ENCODE data around the gene CMIP.

CMIP gene

GRCh38 chr16:81665588-81665987 is 221.0 kb downstream of the CMIP start:
- Histone ChIP-seq H3K36me3 (ENCODE audit: insufficient read depth, low read depth, low read length) (peaks cover 60% of the 10 kb centered on the region), H3K27me3 (ENCODE audit: insufficient read depth, low read length) (no peaks in the 10 kb centered on the region), H3K27ac (ENCODE audit: low read length) (no peak overlapping the region)

GRCh38 chr16:81666113-81666512 is 221.5 kb downstream of the CMIP start:
- Histone ChIP-seq H3K4me1 (ENCODE audit: insufficient read depth, low read length) (no peaks in the 10 kb centered on the region; the same call in 1 of the 2 replicates), H3K27ac (ENCODE audit: low read length) (no peak overlapping the region), H3K9me3 (ENCODE audit: insufficient read depth, low read depth, low read length) (no peaks in the 10 kb centered on the region), H3K27me3 (ENCODE audit: insufficient read depth, low read length) (no peaks in the 10 kb centered on the region), H3K9ac (ENCODE audit: low read depth, low read length) (no peak overlapping the region), H3K4me3 (ENCODE audit: low read length) (no peak overlapping the region), H3K36me3 (ENCODE audit: insufficient read depth, low read depth, low read length) (peaks cover 57% of the 10 kb centered on the region)

More at GRCh38 chr16:81665588-81665987, 221.0 kb downstream of the CMIP start:
- Histone ChIP-seq H3K4me3 (ENCODE audit: low read length) (no peak overlapping the region), H3K9ac (ENCODE audit: low read depth, low read length) (no peak overlapping the region), H3K9me3 (ENCODE audit: insufficient read depth, low read depth, low read length) (no peaks in the 10 kb centered on the region), H3K4me1 (ENCODE audit: insufficient read depth, low read length) (peaks cover 5% of the 10 kb centered on the region)

GRCh38 chr16:81668243-81669097 is 223.9 kb downstream of the CMIP start:
- H3K27ac ChIP-seq (ENCODE audit: low read length) = no peak overlapping the region
- no peaks in the 10 kb centered on the region for H3K27me3 ChIP-seq (ENCODE audit: insufficient read depth, low read length)

GRCh38 chr16:81669473-81670350 is 225.1 kb downstream of the CMIP start:
- H3K27ac ChIP-seq (ENCODE audit: low read length) = no peak overlapping the region
- H3K36me3 ChIP-seq (ENCODE audit: insufficient read depth, low read depth, low read length) = peaks cover 37% of the 10 kb centered on the region
- no peaks in the 10 kb centered on the region for H3K4me1 ChIP-seq (ENCODE audit: insufficient read depth, low read length)
- H3K9ac ChIP-seq (ENCODE audit: low read depth, low read length) = no peak overlapping the region
- no peaks in the 10 kb centered on the region for H3K9me3 ChIP-seq (ENCODE audit: insufficient read depth, low read depth, low read length)
- no peak overlapping the region for H3K4me3 ChIP-seq (ENCODE audit: low read length)
- no peaks in the 10 kb centered on the region for H3K27me3 ChIP-seq (ENCODE audit: insufficient read depth, low read length)

More at GRCh38 chr16:81668243-81669097, 223.9 kb downstream of the CMIP start:
- Histone ChIP-seq H3K9me3 (ENCODE audit: insufficient read depth, low read depth, low read length) (no peaks in the 10 kb centered on the region), H3K4me1 (ENCODE audit: insufficient read depth, low read length) (no peaks in the 10 kb centered on the region), H3K4me3 (ENCODE audit: low read length) (no peak overlapping the region), H3K36me3 (ENCODE audit: insufficient read depth, low read depth, low read length) (peaks cover 49% of the 10 kb centered on the region), H3K9ac (ENCODE audit: low read depth, low read length) (no peak overlapping the region)

- H3K4me1 ChIP-seq (ENCODE audit: insufficient read depth, low read length) = peaks cover 4% of the 10 kb centered on the region; the same call in 1 of the 2 replicates
- no peaks in the 10 kb centered on the region for H3K9me3 ChIP-seq (ENCODE audit: insufficient read depth, low read depth, low read length)
- no peak overlapping the region for H3K27ac ChIP-seq (ENCODE audit: low read length)
- no peak overlapping the region for H3K4me3 ChIP-seq (ENCODE audit: low read length)
- H3K27me3 ChIP-seq (ENCODE audit: insufficient read depth, low read length) = no peaks in the 10 kb centered on the region
- no peak overlapping the region for H3K9ac ChIP-seq (ENCODE audit: low read depth, low read length)
- H3K36me3 ChIP-seq (ENCODE audit: insufficient read depth, low read depth, low read length) = peaks cover 30% of the 10 kb centered on the region
These were observed 227.4 kb downstream of the CMIP start for GRCh38 chr16:81671738-81672597.

- H3K27ac ChIP-seq (ENCODE audit: low read length) = no peak overlapping the region
- no peak overlapping the region for H3K9ac ChIP-seq (ENCODE audit: low read depth, low read length)
- H3K4me3 ChIP-seq (ENCODE audit: low read length) = no peak overlapping the region
- H3K36me3 ChIP-seq (ENCODE audit: insufficient read depth, low read depth, low read length) = peaks cover 32% of the 10 kb centered on the region
- H3K27me3 ChIP-seq (ENCODE audit: insufficient read depth, low read length) = no peaks in the 10 kb centered on the region
- H3K4me1 ChIP-seq (ENCODE audit: insufficient read depth, low read length) = peaks cover 4% of the 10 kb centered on the region; the same call in 1 of the 2 replicates
- H3K9me3 ChIP-seq (ENCODE audit: insufficient read depth, low read depth, low read length) = no peaks in the 10 kb centered on the region
These were observed 228.8 kb downstream of the CMIP start for GRCh38 chr16:81673432-81673831.

- H3K9ac ChIP-seq (ENCODE audit: low read depth, low read length) = no peak overlapping the region
- H3K9me3 ChIP-seq (ENCODE audit: insufficient read depth, low read depth, low read length) = no peaks in the 10 kb centered on the region
- no peak overlapping the region for H3K4me3 ChIP-seq (ENCODE audit: low read length)
- H3K27ac ChIP-seq (ENCODE audit: low read length) = no peak overlapping the region
- peaks cover 33% of the 10 kb centered on the region for H3K36me3 ChIP-seq (ENCODE audit: insufficient read depth, low read depth, low read length)
- H3K4me1 ChIP-seq (ENCODE audit: insufficient read depth, low read length) = peaks cover 4% of the 10 kb centered on the region; the same call in 1 of the 2 replicates
- H3K27me3 ChIP-seq (ENCODE audit: insufficient read depth, low read length) = no peaks in the 10 kb centered on the region
These were observed 231.1 kb downstream of the CMIP start for GRCh38 chr16:81675662-81676061.

- no peak overlapping the region for H3K9ac ChIP-seq (ENCODE audit: low read depth, low read length)
- no peak overlapping the region for H3K27ac ChIP-seq (ENCODE audit: low read length)
- H3K9me3 ChIP-seq (ENCODE audit: insufficient read depth, low read depth, low read length) = no peaks in the 10 kb centered on the region
- peaks cover 4% of the 10 kb centered on the region; the same call in 1 of the 2 replicates for H3K4me1 ChIP-seq (ENCODE audit: insufficient read depth, low read length)
- H3K36me3 ChIP-seq (ENCODE audit: insufficient read depth, low read depth, low read length) = peaks cover 35% of the 10 kb centered on the region
- no peaks in the 10 kb centered on the region for H3K27me3 ChIP-seq (ENCODE audit: insufficient read depth, low read length)
- H3K4me3 ChIP-seq (ENCODE audit: low read length) = no peak overlapping the region
These were observed 231.7 kb downstream of the CMIP start for GRCh38 chr16:81676066-81676882.

GRCh38 chr16:81676883-81677737 is 232.5 kb downstream of the CMIP start:
- H3K4me1 ChIP-seq (ENCODE audit: insufficient read depth, low read length) = peaks cover 4% of the 10 kb centered on the region; the same call in 1 of the 2 replicates
- H3K27ac ChIP-seq (ENCODE audit: low read length) = no peak overlapping the region
- H3K4me3 ChIP-seq (ENCODE audit: low read length) = no peak overlapping the region
- H3K27me3 ChIP-seq (ENCODE audit: insufficient read depth, low read length) = no peaks in the 10 kb centered on the region
- H3K9me3 ChIP-seq (ENCODE audit: insufficient read depth, low read depth, low read length) = no peaks in the 10 kb centered on the region
- peaks cover 36% of the 10 kb centered on the region for H3K36me3 ChIP-seq (ENCODE audit: insufficient read depth, low read depth, low read length)
- H3K9ac ChIP-seq (ENCODE audit: low read depth, low read length) = no peak overlapping the region
